Muscle of arm (tissue), 14 donors: ENCODE results near the gene OR2G3. TPM values are rescaled to one million over a fixed set of nuclear protein-coding genes. Genes with fewer than 3 reads are reported as not detected.

Experiments
- DNase-seq: peaks from one replicate; pipeline ENCODE4 v3.0.0-alpha.2; 2013
- long read RNA-seq, 11 donors: transcript quantifications; one replicate each; lab custom pipeline, GENCODE V29; 2026
- polyA plus RNA-seq, 12 donors: library from polyadenylated mRNA; unstranded; fragments of 120-200 nt; gene quantifications; one replicate each; pipeline ENCODE4 v1.2.1, GENCODE V29; 2013; ENCODE audit not compliant: insufficient read length in 12 of 12

OR2G3 gene
- polyA plus RNA-seq: not detected
- long read RNA-seq, donor 1: 0 reads
- long read RNA-seq, donor 2: 0 reads
- long read RNA-seq, donor 3: 0 reads
- long read RNA-seq, donor 4: 0 reads
- long read RNA-seq, donor 5: 0 reads
- long read RNA-seq, donor 6: 0 reads
- long read RNA-seq, donor 7: 0 reads
- long read RNA-seq, donor 8: 0 reads
- long read RNA-seq, donor 9: 0 reads
- long read RNA-seq, donor 10: 0 reads
- long read RNA-seq, donor 11: 0 reads

GRCh38 chr1:247605286-247605685, at the start of gene OR2G3:
Gene OR2G3 (plus strand): TSS chr1:247605586. CDS start chr1:247605586, 0 bp downstream.
- DNase-seq: no peak

GRCh38 chr1:247557926-247558674, 47.3 kb upstream of the OR2G3 start:
- DNase-seq: no peak

GRCh38 chr1:247561711-247562110, 43.7 kb upstream of the OR2G3 start:
- no peak for DNase-seq

- DNase-seq: no peak
These were observed 43.2 kb upstream of the OR2G3 start for GRCh38 chr1:247562198-247562597.

GRCh38 chr1:247574236-247574635, 31.1 kb upstream of the OR2G3 start:
- DNase-seq: no peak

GRCh38 chr1:247574664-247575063, 30.7 kb upstream of the OR2G3 start:
- no peak for DNase-seq

- no peak for DNase-seq
These were observed 28.9 kb upstream of the OR2G3 start for GRCh38 chr1:247576514-247576913.

GRCh38 chr1:247578946-247579460, 26.4 kb upstream of the OR2G3 start:
- DNase-seq: no peak

- no peak for DNase-seq
These were observed 17.3 kb upstream of the OR2G3 start, which contains the start of gene OR2G2 for GRCh38 chr1:247588060-247588459. Gene OR2G2 (plus strand): TSS chr1:247588360. CDS start chr1:247588360, 0 bp downstream.

GRCh38 chr1:247613405-247613804, 8.0 kb downstream of the OR2G3 start:
- DNase-seq: no peak

- no peak for DNase-seq
These were observed 9.2 kb downstream of the OR2G3 start for GRCh38 chr1:247614625-247615024.

- no peak for DNase-seq
These were observed 22.6 kb downstream of the OR2G3 start for GRCh38 chr1:247627951-247628350.

- DNase-seq: no peak
These were observed 32.6 kb downstream of the OR2G3 start for GRCh38 chr1:247638011-247638410.

- no peak for DNase-seq
These were observed 33.4 kb downstream of the OR2G3 start for GRCh38 chr1:247638781-247639180.

- peak; percentile 43 for DNase-seq
These were observed 34.1 kb downstream of the OR2G3 start for GRCh38 chr1:247639381-247639981.

GRCh38 chr1:247642742-247643141, 37.4 kb downstream of the OR2G3 start:
- DNase-seq: no peak

- no peak for DNase-seq
These were observed 41.5 kb downstream of the OR2G3 start for GRCh38 chr1:247646867-247647266.

- DNase-seq: no peak
These were observed 42.5 kb downstream of the OR2G3 start for GRCh38 chr1:247647864-247648263.

GRCh38 chr1:247653040-247653439, 47.7 kb downstream of the OR2G3 start:
- DNase-seq: no peak
